ENCODE results near the gene ATG4B. TPM values are rescaled to one million over a fixed set of nuclear protein-coding genes. Genes with fewer than 3 reads are reported as not detected.

Gene ATG4B
- total and polyA plus RNA-seq, 2 of the 8 experiments (the other 6 are each of a cell fraction or from before 2014, with no cell fraction given) = 103 to 155 TPM

- H2BK20ac ChIP-seq (ENCODE audit: low read length) = peak overlapping the region; percentile 72; the same call in 1 of the 2 replicates
- 85% methylated on average over 10 of the region's 10 CpGs; no CpG with 5 or more reads in 1 of the 2 experiments for WGBS, 2 experiments (ENCODE audit: extremely low coverage in 1 of 2, insufficient coverage in 1 of 2, insufficient read length in 1 of 2, insufficient replicate concordance in 2 of 2, low coverage in 1 of 2, low lambda C conversion rate in 2 of 2, missing lambda C conversion rate in 1 of 2)
- H3K27ac ChIP-seq (ENCODE audit: low read depth, low read length) = no peak overlapping the region
- H3K79me1 ChIP-seq (ENCODE audit: low read depth, low read length) = peaks cover 2% of the 10 kb centered on the region; the same call in 1 of the 2 replicates
- H3K56ac ChIP-seq (replicated peaks; ENCODE audit: insufficient read length, low read depth, low read length) = peak overlapping the region; percentile 83
- no peaks in the 10 kb centered on the region for H3K27me3 ChIP-seq (replicated peaks in 1 of 4; ENCODE audit: control insufficient read depth in 3 of 4, extremely low read depth in 1 of 4, insufficient read depth in 3 of 4, low read length in 3 of 4)
- CTCF ChIA-PET (ENCODE audit: partially characterized antibody) = interaction anchor here (0.9 to 3.1 kb wide), 4 partner anchors 11 to 31 kb away, joined by 3 to 11 read pairs (median 4); no protein-coding TSS in a partner anchor
- no peak overlapping the region for H2AK5ac ChIP-seq (ENCODE audit: low read depth, low read length)
- POLR2A ChIA-PET (ENCODE audit: partially characterized antibody) = interaction anchor here (1.3 kb wide), 1 partner anchor 9 kb away, joined by 7 read pairs; no protein-coding TSS in a partner anchor
- H2BK12ac ChIP-seq (ENCODE audit: low read depth, low read length) = no peak overlapping the region
- no peak overlapping the region for H3K23ac ChIP-seq (ENCODE audit: insufficient read length)
- no peaks in the 10 kb centered on the region for H3K9me3 ChIP-seq (ENCODE audit: insufficient read depth in 2 of 2, low read depth in 1 of 2, low read length in 1 of 2)
- H4K20me1 ChIP-seq (replicated peaks in 1 of 2; ENCODE audit: control insufficient read depth in 1 of 2, insufficient read depth in 2 of 2, low read length in 2 of 2) = peaks cover 2 to 10% of the 10 kb centered on the region in 2 experiments
- H3K4me1 ChIP-seq (replicated peaks in 1 of 4; ENCODE audit: control insufficient read depth in 3 of 4, insufficient read depth in 4 of 4, low read length in 3 of 4) = no peaks in the 10 kb centered on the region
- no peak overlapping the region for H3K9ac ChIP-seq (replicated peaks in 1 of 4; ENCODE audit: extremely low read depth in 1 of 4, low read depth in 3 of 4, low read length in 3 of 4)
- no peak overlapping the region for H3K4me3 ChIP-seq (ENCODE audit: extremely low read depth in 1 of 4, insufficient read depth in 2 of 4, low read depth in 3 of 4, low read length in 4 of 4)
- H2AFZ ChIP-seq (ENCODE audit: low read length) = no peak overlapping the region
- no peak overlapping the region for H4K91ac ChIP-seq (replicated peaks; ENCODE audit: insufficient read length, low read length)
- no peaks in the 10 kb centered on the region; the same call in 1 of the 2 replicates for H3K23me2 ChIP-seq (ENCODE audit: low read depth, low read length)
- no peak overlapping the region for H2BK5ac ChIP-seq (ENCODE audit: low read depth, low read length)
- peaks cover 25 to 72% (median 51%) of the 10 kb centered on the region in 4 experiments for H3K36me3 ChIP-seq (ENCODE audit: control insufficient read depth in 2 of 4, insufficient read depth in 4 of 4, low read length in 3 of 4)
- no peak overlapping the region for H4K8ac ChIP-seq (ENCODE audit: extremely low read depth, insufficient read depth, low read length)
- peaks cover 1 to 8% of the 10 kb centered on the region in 2 experiments; a peak in 2 of 4 replicates for H3K79me2 ChIP-seq (ENCODE audit: control insufficient read depth in 1 of 2, insufficient read depth in 2 of 2, low read length in 2 of 2)
- H4K5ac ChIP-seq (ENCODE audit: insufficient read length, low read depth, low read length) = no peak overlapping the region
- H3K14ac ChIP-seq (ENCODE audit: insufficient read length) = no peak overlapping the region
- no peak overlapping the region for H3K4me2 ChIP-seq (ENCODE audit: insufficient read depth in 1 of 2, low read depth in 2 of 2, low read length in 2 of 2)
- FAIRE-seq (no peak), DNase-seq (ENCODE audit: low read depth in 1 of 2, low spot score in 2 of 2) (no peak)
- H3K18ac ChIP-seq (ENCODE audit: extremely low read depth, low read length) = no peak overlapping the region
- no peak overlapping the region for H3K4ac ChIP-seq (replicated peaks; ENCODE audit: insufficient read length, low read depth, low read length)
- no peak overlapping the region for H2BK120ac ChIP-seq (replicated peaks; ENCODE audit: low read depth, low read length)
- no peak overlapping the region for H2BK15ac ChIP-seq (ENCODE audit: low read length)
- TF ChIP-seq TBP (IDR thresholded peaks at IDR 0.05; ENCODE audit: low read depth, low read length) = no peak
Measured at GRCh38 chr2:241708879-241709278, 71.4 kb downstream of the ATG4B start.

Measured in H1 (cell line).